Neural progenitor cell (in vitro differentiated cells): ENCODE measurements around the gene SAMD4A.

Experiments used
- CTCF ChIP-seq: fragments of 200-600 bp; sonication (generic); IDR thresholded peaks from 2 replicates; pipeline ENCODE4 v1.5.1; 2017; ENCODE audit warnings: antibody characterized with exemption, mild to moderate bottlenecking
- EZH2 ChIP-seq: fragments of 200-600 bp; sonication (generic); IDR thresholded peaks from 2 replicates; pipeline ENCODE4 v1.6.1; 2017; ENCODE audit warnings: antibody characterized with exemption, mild to moderate bottlenecking, moderate library complexity

GRCh38 chr14:54550514-54550913 lies 16.4 kb upstream of the SAMD4A start:
- TF ChIP-seq CTCF (no peak), EZH2 (no peak)
